HL-60 (cell line): ENCODE measurements around the gene CCDC88B.

Experiments
- DNase-seq, 2 experiments: peaks; one replicate each; pipeline ENCODE4 v3.0.0-alpha.2; 2010 to 2020; ENCODE audit warnings: low read depth in 1 of 2, low spot score in 1 of 2
- H3K27ac ChIP-seq: fragments of 250-450 bp; sonication (Bioruptor Pico); replicated peaks from 2 replicates; pipeline ENCODE4 v1.5.1; 2020; ENCODE audit warnings: mild to moderate bottlenecking, moderate library complexity
- H3K27me3 ChIP-seq: fragments of 250-450 bp; sonication (Bioruptor Pico); 2 replicates; pipeline ENCODE4 v1.5.1; 2021; ENCODE audit warnings: mild to moderate bottlenecking, moderate library complexity; ENCODE audit not compliant: insufficient read depth, poor library complexity, severe bottlenecking
- H3K4me3 ChIP-seq: replicated peaks from 2 replicates; pipeline ENCODE4 v1.5.1; 2011; ENCODE audit warnings: mild to moderate bottlenecking, control low read depth, low read length; ENCODE audit not compliant: insufficient read depth
- CTCF ChIP-seq: IDR thresholded peaks from one replicate; pipeline ENCODE4 v1.5.1; 2011; ENCODE audit warnings: low read length, control low read depth, inconsistent platforms; ENCODE audit not compliant: insufficient read depth
- GABPA ChIP-seq: IDR thresholded peaks from 2 replicates; pipeline ENCODE4 v1.6.1; 2012; ENCODE audit warnings: low read depth
- POLR2AphosphoS5 ChIP-seq: IDR thresholded peaks from 2 replicates; pipeline ENCODE4 v1.6.1; 2012; ENCODE audit warnings: low read depth
- REST ChIP-seq: IDR thresholded peaks from 2 replicates; pipeline ENCODE4 v1.6.1; 2012; ENCODE audit warnings: low read depth; ENCODE audit not compliant: insufficient replicate concordance
- SPI1 ChIP-seq: IDR thresholded peaks from 2 replicates; pipeline ENCODE4 v1.6.1; 2012; ENCODE audit warnings: low read depth, mild to moderate bottlenecking, borderline replicate concordance

CCDC88B gene

GRCh38 chr11:64333556-64333955, 6.4 kb upstream of the CCDC88B start:
- DNase-seq = no peak
- no peak overlapping the region for H3K4me3 ChIP-seq
- TF ChIP-seq CTCF (no peak), GABPA (no peak), POLR2AphosphoS5 (no peak), SPI1 (no peak), REST (no peak)

GRCh38 chr11:64334764-64335735, 5.0 kb upstream of the CCDC88B start:
- TF ChIP-seq POLR2AphosphoS5 = peak; percentile 86
- no peak for TF ChIP-seq GABPA
- no peak for TF ChIP-seq REST
- no peak for TF ChIP-seq CTCF
- Histone ChIP-seq H3K27ac (peak overlapping the region; percentile 5; the same call in 1 of the 2 replicates), H3K4me3 (no peak overlapping the region)

More at GRCh38 chr11:64333556-64333955, 6.4 kb upstream of the CCDC88B start:
- no peak overlapping the region for H3K27ac ChIP-seq
- H3K27me3 ChIP-seq = no peaks in the 10 kb centered on the region

DNA sequence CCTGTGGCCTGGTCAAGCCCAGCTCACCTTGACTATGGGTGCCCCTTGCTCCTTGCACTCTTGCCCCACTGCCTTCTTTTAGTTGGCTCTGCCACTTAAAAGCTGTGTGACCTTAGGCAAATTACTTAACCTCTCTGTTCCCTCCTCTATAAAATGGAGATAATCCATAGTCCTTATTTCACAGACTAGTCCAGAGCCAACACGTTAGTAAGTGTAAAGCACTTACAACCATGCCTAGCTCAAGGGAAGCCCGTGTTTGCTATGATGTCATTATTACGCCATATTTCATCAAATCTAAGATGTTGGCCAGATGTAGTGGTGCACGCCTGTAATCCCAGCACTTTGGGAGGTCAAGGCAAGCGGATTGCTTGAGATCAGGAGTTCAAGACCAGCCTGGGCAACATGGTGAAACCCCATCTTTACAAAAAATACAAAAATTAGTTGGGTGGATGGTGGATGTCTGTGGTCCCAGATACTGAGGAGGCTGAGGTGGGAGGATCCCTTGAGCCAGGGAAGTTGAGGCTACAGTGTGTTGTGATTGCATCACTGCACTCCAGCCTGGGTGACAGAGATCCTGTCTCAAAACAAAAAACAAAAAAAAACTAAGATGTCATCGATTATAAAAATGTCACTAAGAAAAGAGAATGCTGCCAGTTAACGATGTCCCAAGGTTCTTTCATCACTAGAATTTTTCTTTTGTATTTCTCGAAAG, 2.3 kb upstream of the CCDC88B start:
- Histone ChIP-seq H3K27me3 (no peaks in the 10 kb centered on the region), H3K27ac (peak overlapping the region; percentile 88), H3K4me3 (no peak overlapping the region)
- no peak for TF ChIP-seq CTCF
- TF ChIP-seq SPI1 = no peak
- no peak for TF ChIP-seq GABPA
- TF ChIP-seq REST = no peak
- no peak for TF ChIP-seq POLR2AphosphoS5
- no peak for DNase-seq

More at GRCh38 chr11:64334764-64335735, 5.0 kb upstream of the CCDC88B start:
- H3K27me3 ChIP-seq = no peaks in the 10 kb centered on the region
- peak; percentile 95 to 98 for DNase-seq
